Neutrophil (primary cell): ENCODE measurements around the gene RELB.

ENCODE experiments used
- H3K27ac ChIP-seq: fragments of 200-600 bp; sonication (generic); 2 replicates; pipeline ENCODE4 v1.5.1; 2016; ENCODE audit warnings: mild to moderate bottlenecking, moderate library complexity
- H3K27me3 ChIP-seq: fragments of 200-600 bp; sonication (generic); 2 replicates; pipeline ENCODE4 v1.6.0; 2016; ENCODE audit warnings: mild to moderate bottlenecking
- H3K36me3 ChIP-seq: fragments of 200-600 bp; sonication (generic); 2 replicates; pipeline ENCODE4 v1.5.1; 2017
- H3K4me1 ChIP-seq, 2 experiments: fragments of 200-600 bp in 1 of 2; sonication (generic) in 1 of 2; 1 replicate in 1 of 2; 2 replicates in 1 of 2; pipeline versions ENCODE4 v1.5.1 to v1.6.1; 2013 to 2016; ENCODE audit warnings: low read depth in 1 of 2, low read length in 1 of 2, mild to moderate bottlenecking in 1 of 2, moderate library complexity in 1 of 2; ENCODE audit not compliant: control insufficient read depth in 1 of 2, insufficient read depth in 1 of 2
- H3K4me3 ChIP-seq, 2 experiments: fragments of 200-600 bp in 1 of 2; sonication (generic) in 1 of 2; 1 replicate in 1 of 2; 2 replicates in 1 of 2; pipeline ENCODE4 v1.5.1; 2013 to 2016; ENCODE audit warnings: low read depth in 1 of 2, low read length in 1 of 2, mild to moderate bottlenecking in 1 of 2, moderate library complexity in 1 of 2
- H3K9me3 ChIP-seq: fragments of 200-600 bp; sonication (generic); 2 replicates; pipeline ENCODE4 v1.5.1; 2016
- CTCF ChIP-seq: fragments of 200-600 bp; sonication (generic); IDR thresholded peaks from 2 replicates; pipeline ENCODE4 v1.5.1; 2016; ENCODE audit warnings: antibody characterized with exemption

The RELB gene

GRCh38 chr19:44988896-44989556, 12.2 kb upstream of the RELB start:
- H3K9me3 ChIP-seq = no peaks in the 10 kb centered on the region
- H3K27me3 ChIP-seq = no peaks in the 10 kb centered on the region
- peak; percentile 61 for TF ChIP-seq CTCF
- H3K4me1 ChIP-seq = peaks cover 0 to 5% of the 10 kb centered on the region in 2 experiments
- peaks cover 98% of the 10 kb centered on the region for H3K36me3 ChIP-seq
- no peak overlapping the region for H3K27ac ChIP-seq
- H3K4me3 ChIP-seq = no peak overlapping the region

- Histone ChIP-seq H3K36me3 (peaks cover 84% of the 10 kb centered on the region), H3K4me1 (peaks cover 0 to 5% of the 10 kb centered on the region in 2 experiments), H3K9me3 (no peaks in the 10 kb centered on the region), H3K27ac (no peak overlapping the region), H3K4me3 (no peak overlapping the region), H3K27me3 (no peaks in the 10 kb centered on the region)
- no peak for TF ChIP-seq CTCF
These were observed 10.8 kb upstream of the RELB start for GRCh38 chr19:44990459-44990858.

- H3K27ac ChIP-seq = no peak overlapping the region
- H3K4me3 ChIP-seq = no peak overlapping the region
- no peak for TF ChIP-seq CTCF
- no peaks in the 10 kb centered on the region for H3K9me3 ChIP-seq
- peaks cover 79% of the 10 kb centered on the region for H3K36me3 ChIP-seq
- H3K27me3 ChIP-seq = no peaks in the 10 kb centered on the region
- peaks cover 0 to 5% of the 10 kb centered on the region in 2 experiments for H3K4me1 ChIP-seq
These were observed 10.3 kb upstream of the RELB start for GRCh38 chr19:44990966-44991365.

GRCh38 chr19:44992336-44993163, 8.7 kb upstream of the RELB start:
- peaks cover 63% of the 10 kb centered on the region for H3K36me3 ChIP-seq

GRCh38 chr19:44993526-44993925, 7.7 kb upstream of the RELB start:
- Histone ChIP-seq H3K4me1 (no peaks in the 10 kb centered on the region), H3K36me3 (peaks cover 55% of the 10 kb centered on the region)
- TF ChIP-seq CTCF = no peak

More at GRCh38 chr19:44992336-44993163, 8.7 kb upstream of the RELB start:
- Histone ChIP-seq H3K4me3 (no peak overlapping the region), H3K27ac (no peak overlapping the region), H3K9me3 (no peaks in the 10 kb centered on the region), H3K27me3 (no peaks in the 10 kb centered on the region), H3K4me1 (no peaks in the 10 kb centered on the region)
- TF ChIP-seq CTCF = no peak

More at GRCh38 chr19:44993526-44993925, 7.7 kb upstream of the RELB start:
- no peak overlapping the region for H3K4me3 ChIP-seq
- no peaks in the 10 kb centered on the region for H3K9me3 ChIP-seq
- no peak overlapping the region for H3K27ac ChIP-seq
- no peaks in the 10 kb centered on the region for H3K27me3 ChIP-seq
